ENCODE measurements around the gene ESR1. TPM values are rescaled to one million over a fixed set of nuclear protein-coding genes. Genes with fewer than 3 reads are reported as not detected.

ESR1 gene
- total RNA-seq, 1 experiment from 2014 or later, result 0.98 TPM

DNA sequence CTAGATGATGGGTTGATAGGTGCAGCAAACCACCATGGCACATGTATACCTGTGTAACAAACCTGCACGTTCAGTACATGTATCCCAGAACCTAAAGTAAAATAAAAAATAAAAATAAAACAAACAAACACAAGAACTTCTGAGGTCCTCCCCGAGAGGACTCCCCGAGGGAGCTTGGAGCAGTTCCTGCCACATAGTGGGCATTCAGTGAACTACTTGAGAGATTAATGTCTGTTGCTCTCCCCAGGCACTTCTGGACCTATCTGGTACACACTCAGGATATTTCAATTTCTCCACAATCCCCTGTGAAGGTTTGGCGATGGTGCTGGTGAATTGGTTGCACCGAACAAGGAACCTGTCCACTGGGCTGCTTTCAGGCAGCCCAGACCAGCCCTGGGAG is 311.2 kb downstream of the ESR1 start (continued):
- TF ChIP-seq, protein P1, sequence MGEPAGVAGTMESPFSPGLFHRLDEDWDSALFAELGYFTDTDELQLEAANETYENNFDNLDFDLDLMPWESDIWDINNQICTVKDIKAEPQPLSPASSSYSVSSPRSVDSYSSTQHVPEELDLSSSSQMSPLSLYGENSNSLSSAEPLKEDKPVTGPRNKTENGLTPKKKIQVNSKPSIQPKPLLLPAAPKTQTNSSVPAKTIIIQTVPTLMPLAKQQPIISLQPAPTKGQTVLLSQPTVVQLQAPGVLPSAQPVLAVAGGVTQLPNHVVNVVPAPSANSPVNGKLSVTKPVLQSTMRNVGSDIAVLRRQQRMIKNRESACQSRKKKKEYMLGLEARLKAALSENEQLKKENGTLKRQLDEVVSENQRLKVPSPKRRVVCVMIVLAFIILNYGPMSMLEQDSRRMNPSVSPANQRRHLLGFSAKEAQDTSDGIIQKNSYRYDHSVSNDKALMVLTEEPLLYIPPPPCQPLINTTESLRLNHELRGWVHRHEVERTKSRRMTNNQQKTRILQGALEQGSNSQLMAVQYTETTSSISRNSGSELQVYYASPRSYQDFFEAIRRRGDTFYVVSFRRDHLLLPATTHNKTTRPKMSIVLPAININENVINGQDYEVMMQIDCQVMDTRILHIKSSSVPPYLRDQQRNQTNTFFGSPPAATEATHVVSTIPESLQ (CRISPR knock-in tag; IDR thresholded peaks at IDR 0.05), result no peak
- TF ChIP-seq ZNF416 (CRISPR knock-in tag; IDR thresholded peaks at IDR 0.05), result no peak
- TF ChIP-seq, protein P2, sequence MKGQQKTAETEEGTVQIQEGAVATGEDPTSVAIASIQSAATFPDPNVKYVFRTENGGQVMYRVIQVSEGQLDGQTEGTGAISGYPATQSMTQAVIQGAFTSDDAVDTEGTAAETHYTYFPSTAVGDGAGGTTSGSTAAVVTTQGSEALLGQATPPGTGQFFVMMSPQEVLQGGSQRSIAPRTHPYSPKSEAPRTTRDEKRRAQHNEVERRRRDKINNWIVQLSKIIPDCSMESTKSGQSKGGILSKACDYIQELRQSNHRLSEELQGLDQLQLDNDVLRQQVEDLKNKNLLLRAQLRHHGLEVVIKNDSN (CRISPR knock-in tag; IDR thresholded peaks at IDR 0.05), result no peak
- TF ChIP-seq, protein P3, sequence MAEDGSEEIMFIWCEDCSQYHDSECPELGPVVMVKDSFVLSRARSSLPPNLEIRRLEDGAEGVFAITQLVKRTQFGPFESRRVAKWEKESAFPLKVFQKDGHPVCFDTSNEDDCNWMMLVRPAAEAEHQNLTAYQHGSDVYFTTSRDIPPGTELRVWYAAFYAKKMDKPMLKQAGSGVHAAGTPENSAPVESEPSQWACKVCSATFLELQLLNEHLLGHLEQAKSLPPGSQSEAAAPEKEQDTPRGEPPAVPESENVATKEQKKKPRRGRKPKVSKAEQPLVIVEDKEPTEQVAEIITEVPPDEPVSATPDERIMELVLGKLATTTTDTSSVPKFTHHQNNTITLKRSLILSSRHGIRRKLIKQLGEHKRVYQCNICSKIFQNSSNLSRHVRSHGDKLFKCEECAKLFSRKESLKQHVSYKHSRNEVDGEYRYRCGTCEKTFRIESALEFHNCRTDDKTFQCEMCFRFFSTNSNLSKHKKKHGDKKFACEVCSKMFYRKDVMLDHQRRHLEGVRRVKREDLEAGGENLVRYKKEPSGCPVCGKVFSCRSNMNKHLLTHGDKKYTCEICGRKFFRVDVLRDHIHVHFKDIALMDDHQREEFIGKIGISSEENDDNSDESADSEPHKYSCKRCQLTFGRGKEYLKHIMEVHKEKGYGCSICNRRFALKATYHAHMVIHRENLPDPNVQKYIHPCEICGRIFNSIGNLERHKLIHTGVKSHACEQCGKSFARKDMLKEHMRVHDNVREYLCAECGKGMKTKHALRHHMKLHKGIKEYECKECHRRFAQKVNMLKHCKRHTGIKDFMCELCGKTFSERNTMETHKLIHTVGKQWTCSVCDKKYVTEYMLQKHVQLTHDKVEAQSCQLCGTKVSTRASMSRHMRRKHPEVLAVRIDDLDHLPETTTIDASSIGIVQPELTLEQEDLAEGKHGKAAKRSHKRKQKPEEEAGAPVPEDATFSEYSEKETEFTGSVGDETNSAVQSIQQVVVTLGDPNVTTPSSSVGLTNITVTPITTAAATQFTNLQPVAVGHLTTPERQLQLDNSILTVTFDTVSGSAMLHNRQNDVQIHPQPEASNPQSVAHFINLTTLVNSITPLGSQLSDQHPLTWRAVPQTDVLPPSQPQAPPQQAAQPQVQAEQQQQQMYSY (CRISPR knock-in tag; IDR thresholded peaks at IDR 0.05), result no peak
- TF ChIP-seq, protein P4, sequence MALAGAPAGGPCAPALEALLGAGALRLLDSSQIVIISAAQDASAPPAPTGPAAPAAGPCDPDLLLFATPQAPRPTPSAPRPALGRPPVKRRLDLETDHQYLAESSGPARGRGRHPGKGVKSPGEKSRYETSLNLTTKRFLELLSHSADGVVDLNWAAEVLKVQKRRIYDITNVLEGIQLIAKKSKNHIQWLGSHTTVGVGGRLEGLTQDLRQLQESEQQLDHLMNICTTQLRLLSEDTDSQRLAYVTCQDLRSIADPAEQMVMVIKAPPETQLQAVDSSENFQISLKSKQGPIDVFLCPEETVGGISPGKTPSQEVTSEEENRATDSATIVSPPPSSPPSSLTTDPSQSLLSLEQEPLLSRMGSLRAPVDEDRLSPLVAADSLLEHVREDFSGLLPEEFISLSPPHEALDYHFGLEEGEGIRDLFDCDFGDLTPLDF (CRISPR knock-in tag; IDR thresholded peaks at IDR 0.05), result no peak
- no peak for TF ChIP-seq NR1H2 (CRISPR knock-in tag; IDR thresholded peaks at IDR 0.05)

- Mint-ChIP-seq H3K27me3 (ENCODE audit: low read depth) (no peaks in the 10 kb centered on the region), H3K36me3 (no peaks in the 10 kb centered on the region), H3K9me3 (peaks cover 5% of the 10 kb centered on the region), H3K4me3 (no peak overlapping the region), H3K4me1 (peaks cover 10% of the 10 kb centered on the region; the same call in 1 of the 2 replicates), H3K27ac (no peak overlapping the region)
- CTCF ChIA-PET, result no interaction called here
- ATAC-seq (no peak), DNase-seq (ENCODE audit: low spot score) (no peak)
- POLR2A ChIA-PET, result no interaction called here
- TF ChIP-seq USF2 (CRISPR knock-in tag; IDR thresholded peaks at IDR 0.05) (no peak), NR1H2 (CRISPR knock-in tag; IDR thresholded peaks at IDR 0.05) (no peak), KAT7 (CRISPR knock-in tag; IDR thresholded peaks at IDR 0.05; ENCODE audit: borderline replicate concordance) (no peak), IRF2 (CRISPR knock-in tag; IDR thresholded peaks at IDR 0.05; ENCODE audit: borderline replicate concordance, low read depth) (no peak), ZMAT4 (CRISPR knock-in tag; IDR thresholded peaks at IDR 0.05) (no peak), ETV6 (CRISPR knock-in tag; IDR thresholded peaks at IDR 0.05) (no peak), ZBTB21 (CRISPR knock-in tag; IDR thresholded peaks at IDR 0.05; ENCODE audit: borderline replicate concordance) (no peak), TCF7 (CRISPR knock-in tag; IDR thresholded peaks at IDR 0.05; ENCODE audit: low read depth) (no peak)
- TF ChIP-seq, protein P5, sequence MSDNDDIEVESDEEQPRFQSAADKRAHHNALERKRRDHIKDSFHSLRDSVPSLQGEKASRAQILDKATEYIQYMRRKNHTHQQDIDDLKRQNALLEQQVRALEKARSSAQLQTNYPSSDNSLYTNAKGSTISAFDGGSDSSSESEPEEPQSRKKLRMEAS (CRISPR knock-in tag; IDR thresholded peaks at IDR 0.05), result no peak
- TF ChIP-seq, protein P6, sequence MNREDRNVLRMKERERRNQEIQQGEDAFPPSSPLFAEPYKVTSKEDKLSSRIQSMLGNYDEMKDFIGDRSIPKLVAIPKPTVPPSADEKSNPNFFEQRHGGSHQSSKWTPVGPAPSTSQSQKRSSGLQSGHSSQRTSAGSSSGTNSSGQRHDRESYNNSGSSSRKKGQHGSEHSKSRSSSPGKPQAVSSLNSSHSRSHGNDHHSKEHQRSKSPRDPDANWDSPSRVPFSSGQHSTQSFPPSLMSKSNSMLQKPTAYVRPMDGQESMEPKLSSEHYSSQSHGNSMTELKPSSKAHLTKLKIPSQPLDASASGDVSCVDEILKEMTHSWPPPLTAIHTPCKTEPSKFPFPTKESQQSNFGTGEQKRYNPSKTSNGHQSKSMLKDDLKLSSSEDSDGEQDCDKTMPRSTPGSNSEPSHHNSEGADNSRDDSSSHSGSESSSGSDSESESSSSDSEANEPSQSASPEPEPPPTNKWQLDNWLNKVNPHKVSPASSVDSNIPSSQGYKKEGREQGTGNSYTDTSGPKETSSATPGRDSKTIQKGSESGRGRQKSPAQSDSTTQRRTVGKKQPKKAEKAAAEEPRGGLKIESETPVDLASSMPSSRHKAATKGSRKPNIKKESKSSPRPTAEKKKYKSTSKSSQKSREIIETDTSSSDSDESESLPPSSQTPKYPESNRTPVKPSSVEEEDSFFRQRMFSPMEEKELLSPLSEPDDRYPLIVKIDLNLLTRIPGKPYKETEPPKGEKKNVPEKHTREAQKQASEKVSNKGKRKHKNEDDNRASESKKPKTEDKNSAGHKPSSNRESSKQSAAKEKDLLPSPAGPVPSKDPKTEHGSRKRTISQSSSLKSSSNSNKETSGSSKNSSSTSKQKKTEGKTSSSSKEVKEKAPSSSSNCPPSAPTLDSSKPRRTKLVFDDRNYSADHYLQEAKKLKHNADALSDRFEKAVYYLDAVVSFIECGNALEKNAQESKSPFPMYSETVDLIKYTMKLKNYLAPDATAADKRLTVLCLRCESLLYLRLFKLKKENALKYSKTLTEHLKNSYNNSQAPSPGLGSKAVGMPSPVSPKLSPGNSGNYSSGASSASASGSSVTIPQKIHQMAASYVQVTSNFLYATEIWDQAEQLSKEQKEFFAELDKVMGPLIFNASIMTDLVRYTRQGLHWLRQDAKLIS (CRISPR knock-in tag; IDR thresholded peaks at IDR 0.05; ENCODE audit: borderline replicate concordance), result no peak
- TF ChIP-seq, protein P7, sequence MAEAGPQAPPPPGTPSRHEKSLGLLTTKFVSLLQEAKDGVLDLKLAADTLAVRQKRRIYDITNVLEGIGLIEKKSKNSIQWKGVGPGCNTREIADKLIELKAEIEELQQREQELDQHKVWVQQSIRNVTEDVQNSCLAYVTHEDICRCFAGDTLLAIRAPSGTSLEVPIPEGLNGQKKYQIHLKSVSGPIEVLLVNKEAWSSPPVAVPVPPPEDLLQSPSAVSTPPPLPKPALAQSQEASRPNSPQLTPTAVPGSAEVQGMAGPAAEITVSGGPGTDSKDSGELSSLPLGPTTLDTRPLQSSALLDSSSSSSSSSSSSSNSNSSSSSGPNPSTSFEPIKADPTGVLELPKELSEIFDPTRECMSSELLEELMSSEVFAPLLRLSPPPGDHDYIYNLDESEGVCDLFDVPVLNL (CRISPR knock-in tag; IDR thresholded peaks at IDR 0.05; ENCODE audit: borderline replicate concordance, low read depth), result no peak
Measured at GRCh38 chr6:152119831-152120230, 312.3 kb downstream of the ESR1 start.
